Activated gamma-delta T cell treated with Interleukin-2 at 50 U/mL for 16 hours (primary cell): ENCODE results near the gene GPR156.
"Not testable (repeated sequence)": the region's sequence is repeated elsewhere in the genome, so short reads cannot be mapped to it uniquely, and the experiment has no call there.

ENCODE experiments used
- DNase-seq: peaks from one replicate; pipeline ENCODE4 v3.0.0-alpha.2; 2020

GPR156 gene

GRCh38 chr3:120284747-120285507 is at the start of gene GPR156:
Gene GPR156 (minus strand): TSS chr3:120285222. CDS start chr3:120244098, 41,124 bp downstream.
- DNase-seq, result no peak

GRCh38 chr3:120332646-120333045 is 47.6 kb upstream of the GPR156 start:
- DNase-seq, result no peak

- DNase-seq, result no peak
Measured at GRCh38 chr3:120331076-120331475, 46.1 kb upstream of the GPR156 start.

- DNase-seq, result no peak
Measured at GRCh38 chr3:120326784-120327183, 41.8 kb upstream of the GPR156 start.

- DNase-seq, result no peak
Measured at GRCh38 chr3:120324190-120324589, 39.2 kb upstream of the GPR156 start.

- not testable (repeated sequence) for DNase-seq
Measured at GRCh38 chr3:120323761-120324160, 38.7 kb upstream of the GPR156 start.

GRCh38 chr3:120311863-120312794 is 27.1 kb upstream of the GPR156 start:
- no peak for DNase-seq

- no peak for DNase-seq
Measured at GRCh38 chr3:120306519-120307455, 21.8 kb upstream of the GPR156 start.

- DNase-seq, result no peak
Measured at GRCh38 chr3:120304616-120305015, 19.6 kb upstream of the GPR156 start.

- no peak for DNase-seq
Measured at GRCh38 chr3:120302361-120302760, 17.3 kb upstream of the GPR156 start.

- no peak for DNase-seq
Measured at GRCh38 chr3:120300971-120301370, 15.9 kb upstream of the GPR156 start.

- no peak for DNase-seq
Measured at GRCh38 chr3:120299403-120299802, 14.4 kb upstream of the GPR156 start.

GRCh38 chr3:120298996-120299395 is 14.0 kb upstream of the GPR156 start:
- no peak for DNase-seq

- DNase-seq, result not testable (repeated sequence)
Measured at GRCh38 chr3:120291552-120291951, 6.5 kb upstream of the GPR156 start.

- no peak for DNase-seq
Measured at GRCh38 chr3:120289636-120290035, 4.6 kb upstream of the GPR156 start.

- no peak for DNase-seq
Measured at GRCh38 chr3:120286465-120286864, 1.4 kb upstream of the GPR156 start.

- no peak for DNase-seq
Measured at GRCh38 chr3:120285508-120285841, 453 bp upstream of the GPR156 start.

GRCh38 chr3:120281261-120281660 is 3.8 kb downstream of the GPR156 start:
- no peak for DNase-seq

GRCh38 chr3:120280566-120280965 is 4.5 kb downstream of the GPR156 start:
- DNase-seq, result no peak

- no peak for DNase-seq
Measured at GRCh38 chr3:120280026-120280425, 5.0 kb downstream of the GPR156 start.

GRCh38 chr3:120276767-120277166 is 8.3 kb downstream of the GPR156 start:
- DNase-seq, result no peak

GRCh38 chr3:120275618-120276017 is 9.4 kb downstream of the GPR156 start:
- DNase-seq, result no peak

- no peak for DNase-seq
Measured at GRCh38 chr3:120274739-120275167, 10.3 kb downstream of the GPR156 start.
